HUDEP-2 (cell line): ENCODE results near the gene FOXK1.

ENCODE experiments used
- DNase-seq, 76 experiments: peaks; one replicate each; lab custom pipeline; 2025; ENCODE audit not compliant: unreplicated experiment in 76 of 76; lab: John Stamatoyannopoulos, UW

The FOXK1 gene

DNA sequence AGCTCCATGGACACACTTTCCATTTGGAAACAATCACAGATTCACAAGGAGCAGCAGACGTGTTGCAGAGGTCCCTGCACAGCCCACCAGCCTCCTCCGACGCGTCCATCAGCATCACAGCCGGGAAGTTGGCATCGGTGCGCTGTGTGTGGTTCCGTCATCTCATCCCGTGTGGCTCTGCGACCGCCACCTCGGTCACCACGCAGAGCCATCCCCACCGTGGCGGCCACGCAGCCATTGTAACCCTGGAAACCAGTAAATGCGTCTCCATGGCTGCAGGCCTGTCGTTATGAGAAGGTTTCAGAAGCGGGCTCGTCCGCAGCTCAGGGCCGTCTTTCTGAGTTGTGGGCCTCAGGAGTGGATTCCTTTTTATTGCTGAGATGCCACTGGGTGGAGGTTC, 36.0 kb downstream of the FOXK1 start:
- DNase-seq = no peak

- no peak for DNase-seq
Measured at GRCh38 chr7:4720225-4720624, 38.1 kb downstream of the FOXK1 start.

DNA sequence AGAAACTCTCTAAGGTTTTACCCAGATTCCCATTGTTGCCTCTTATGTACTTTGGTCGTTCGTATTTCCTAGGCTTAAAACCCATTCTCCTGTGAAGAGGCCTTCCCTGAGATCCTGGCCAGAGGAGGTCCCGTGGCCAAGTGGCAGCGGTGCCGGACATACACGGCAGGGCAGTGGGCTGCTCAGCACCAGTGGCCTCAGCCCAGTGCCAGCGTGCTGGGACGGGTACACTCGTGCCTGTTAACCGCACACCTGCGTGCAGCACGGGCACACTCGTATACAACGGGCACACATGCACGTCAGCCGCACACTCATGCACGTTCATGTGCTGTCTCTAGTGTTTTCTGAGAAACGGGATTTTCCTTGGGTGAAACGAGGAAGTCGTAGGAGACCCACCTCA, 40.2 kb downstream of the FOXK1 start:
- DNase-seq = no peak

- DNase-seq = no peak
Measured at GRCh38 chr7:4722960-4723630, 41.0 kb downstream of the FOXK1 start.

DNA sequence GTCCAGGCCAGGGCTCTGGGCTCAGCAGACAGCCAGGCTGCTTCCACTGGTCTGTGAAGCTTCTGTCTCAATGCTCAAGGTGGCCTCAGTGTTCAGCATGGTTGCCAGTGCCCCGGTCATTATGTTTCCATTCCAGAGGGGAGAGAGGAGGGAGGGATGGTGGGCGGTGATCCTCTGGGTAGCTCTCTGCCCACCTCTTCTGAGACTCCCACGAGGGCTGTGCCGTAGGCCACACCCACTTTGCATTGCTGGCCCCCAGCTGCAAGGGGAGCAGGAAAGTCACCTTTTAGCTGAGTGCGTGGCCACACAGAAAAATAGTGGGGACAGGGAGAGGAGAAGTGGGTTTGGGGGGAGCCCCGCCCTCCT, 42.5 kb downstream of the FOXK1 start:
- no peak for DNase-seq

DNA sequence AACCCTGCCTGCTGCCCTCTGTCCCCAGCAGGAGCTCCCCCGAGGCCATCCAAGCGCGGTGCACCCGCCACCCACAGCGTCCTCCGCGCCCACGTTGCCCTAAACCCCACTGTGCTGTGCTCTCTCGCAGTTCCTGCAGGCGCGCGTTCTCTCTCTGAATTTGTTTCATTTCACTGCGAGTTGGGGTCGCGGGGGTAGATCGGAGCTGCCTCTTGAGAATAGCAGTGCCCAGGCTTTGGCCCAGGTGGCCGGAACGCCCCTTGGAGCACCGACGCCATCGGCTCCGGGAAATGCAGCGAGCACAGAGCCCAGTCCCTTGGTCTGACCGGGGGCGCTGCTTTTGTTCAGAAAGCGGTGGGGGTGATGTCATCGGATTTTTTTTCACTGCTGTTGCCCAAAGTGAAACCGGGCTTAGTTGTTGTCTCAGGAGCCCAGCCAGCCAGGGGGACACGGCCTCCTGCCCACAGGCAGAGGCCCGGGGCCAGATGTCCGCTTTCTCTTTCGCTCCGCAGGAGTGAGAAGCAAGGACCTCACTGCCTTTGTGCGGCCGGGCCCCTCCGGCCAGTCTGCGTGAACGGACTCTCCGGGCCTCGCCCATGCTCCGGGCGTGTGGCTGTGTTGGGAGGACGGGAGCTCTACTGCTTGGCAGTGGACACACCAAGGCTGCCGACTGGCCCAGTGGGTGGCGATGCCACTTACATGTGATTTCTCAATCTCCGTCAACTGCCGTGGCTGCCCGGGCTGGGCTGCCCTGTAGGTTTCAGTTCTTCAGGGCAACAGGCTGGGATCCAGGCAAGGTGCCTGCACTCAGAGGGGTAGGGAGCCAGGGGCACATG, 43.1 kb downstream of the FOXK1 start:
- DNase-seq = no peak

DNA sequence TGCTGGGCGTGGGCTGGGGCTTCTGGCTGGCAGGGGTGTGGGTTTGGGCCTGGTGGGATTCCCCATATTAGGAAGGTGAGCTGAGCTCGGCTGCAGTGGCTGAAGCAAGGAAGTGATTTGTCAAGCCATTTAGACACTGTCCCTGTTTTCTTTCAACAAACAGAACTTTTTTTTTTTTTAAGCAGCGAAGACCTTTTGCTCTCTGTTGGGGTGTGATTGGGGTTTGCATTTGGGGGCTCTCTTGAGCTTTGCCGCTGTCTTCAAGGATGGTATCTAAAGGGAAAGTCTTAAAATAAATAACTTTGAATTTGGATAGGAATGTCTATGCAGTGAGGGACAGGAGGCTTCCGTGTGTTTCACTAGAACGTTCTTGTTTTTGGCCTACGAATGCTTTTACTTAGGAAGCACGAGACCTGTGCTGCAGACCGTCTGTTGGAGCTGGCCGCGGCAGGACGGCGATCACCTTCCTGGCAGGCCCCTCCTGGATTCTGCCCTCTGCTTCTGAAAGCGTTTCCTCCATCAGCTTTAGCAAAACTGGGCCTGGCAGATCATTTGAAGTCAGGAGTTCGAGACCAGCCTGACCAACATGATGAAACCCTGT, 43.9 kb downstream of the FOXK1 start:
- no peak for DNase-seq

DNA sequence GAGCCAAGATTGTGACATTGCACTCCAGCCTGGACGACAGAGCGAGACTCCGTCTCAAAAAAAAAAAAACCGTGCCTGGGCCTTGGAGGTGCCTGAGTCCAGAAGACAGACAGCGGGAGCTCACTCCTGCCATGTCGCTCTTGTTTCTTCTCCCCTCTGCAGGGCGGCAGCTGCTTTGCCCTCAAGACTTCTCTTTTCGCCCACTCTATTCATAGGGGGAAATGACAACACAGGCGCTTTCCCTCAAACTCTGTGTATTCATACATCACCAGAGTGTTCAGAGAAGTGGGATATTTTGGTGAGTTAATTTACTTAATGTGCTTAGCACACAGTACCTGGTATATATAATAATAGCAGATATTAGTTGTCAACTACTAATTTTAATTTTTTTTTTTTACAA, 44.5 kb downstream of the FOXK1 start:
- no peak for DNase-seq

DNA sequence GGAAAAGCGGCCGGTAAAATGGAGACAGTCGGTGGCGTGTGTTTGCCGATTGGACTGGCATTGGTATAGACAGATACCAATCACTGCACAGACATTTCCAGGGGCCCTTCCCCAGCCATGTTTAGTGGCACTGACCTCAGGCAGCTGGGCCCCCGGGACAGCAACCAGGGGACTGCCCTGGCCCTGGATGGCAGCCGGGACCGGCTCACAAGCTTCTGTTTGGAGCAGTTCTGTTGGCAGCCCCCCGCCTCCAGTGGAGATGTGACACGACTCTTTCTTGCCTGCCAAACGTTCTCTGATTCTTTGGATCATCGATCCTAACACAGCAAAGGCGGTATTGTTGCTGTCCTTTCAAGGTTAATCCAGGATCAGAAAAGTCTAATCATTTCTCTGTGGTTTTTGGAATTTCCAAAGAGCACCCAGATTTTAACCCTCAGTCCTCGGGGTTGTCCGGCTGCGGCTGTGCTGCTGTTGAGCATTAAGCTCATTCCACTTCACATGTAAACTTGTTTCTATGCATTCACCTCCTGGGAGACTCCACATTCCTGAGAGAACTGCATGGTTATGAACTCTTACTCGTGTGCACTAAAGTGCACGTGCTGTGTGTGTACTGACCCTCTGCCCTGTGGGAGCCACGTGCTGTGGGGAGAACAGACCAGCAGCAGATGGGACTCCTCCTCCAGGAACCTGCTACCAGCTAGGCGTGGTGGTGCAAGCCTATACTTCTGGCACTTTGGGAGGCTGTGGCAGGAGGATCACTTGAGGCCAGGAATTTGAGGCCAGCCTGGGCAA, 46.0 kb downstream of the FOXK1 start:
- DNase-seq = no peak

GRCh38 chr7:4729266-4729665, 47.2 kb downstream of the FOXK1 start:
- DNase-seq = no peak

GRCh38 chr7:4730276-4730675, 48.2 kb downstream of the FOXK1 start:
- no peak for DNase-seq

GRCh38 chr7:4730971-4731370, 48.9 kb downstream of the FOXK1 start:
- DNase-seq = no peak

DNA sequence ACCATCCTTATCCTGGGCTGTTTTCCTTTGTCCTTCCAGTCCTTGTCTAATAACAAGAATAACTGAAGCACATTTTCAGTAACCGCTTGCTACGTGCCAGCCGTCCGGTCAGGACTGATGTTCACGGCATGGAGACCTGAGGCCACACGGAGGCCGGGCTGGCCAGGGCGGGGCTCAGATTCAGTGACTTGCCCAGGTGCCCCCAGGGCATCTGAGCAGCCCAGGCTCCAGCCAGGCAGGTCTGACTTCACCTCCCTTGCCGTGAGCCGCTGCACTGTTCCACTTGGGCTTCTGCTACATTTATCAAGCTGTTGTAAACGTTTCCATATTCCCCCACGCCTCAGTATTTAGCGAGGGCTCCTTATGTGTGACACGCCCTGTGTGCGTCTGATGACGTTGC, 49.7 kb downstream of the FOXK1 start:
- no peak for DNase-seq

- no peak for DNase-seq
Measured at GRCh38 chr7:4733936-4734528, 51.9 kb downstream of the FOXK1 start.

GRCh38 chr7:4734587-4735345, 52.7 kb downstream of the FOXK1 start:
- no peak for DNase-seq

- DNase-seq = no peak
Measured at GRCh38 chr7:4737300-4737699, 55.2 kb downstream of the FOXK1 start.

- peak in 18 of 76 experiments; percentile 1 to 40 (median 10) for DNase-seq
Measured at GRCh38 chr7:4738711-4739527, 56.8 kb downstream of the FOXK1 start.

GRCh38 chr7:4739528-4739992, 57.5 kb downstream of the FOXK1 start:
- DNase-seq = no peak

DNA sequence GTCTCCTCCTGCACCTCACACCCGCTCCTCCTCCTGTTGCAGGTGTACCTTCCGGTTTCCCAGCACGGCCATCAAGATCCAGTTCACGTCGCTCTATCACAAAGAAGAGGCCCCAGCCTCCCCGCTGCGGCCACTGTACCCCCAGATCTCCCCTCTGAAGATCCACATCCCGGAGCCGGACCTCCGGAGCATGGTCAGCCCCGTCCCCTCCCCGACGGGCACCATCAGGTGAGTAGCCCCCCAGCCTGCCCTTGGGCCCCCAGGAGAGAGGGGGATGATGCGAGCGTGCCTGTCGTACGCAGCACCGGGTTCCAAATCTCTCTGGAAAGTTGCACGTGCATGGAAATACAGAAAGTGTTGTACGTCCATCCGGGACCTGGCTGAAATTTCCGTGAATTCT, 58.7 kb downstream of the FOXK1 start:
- no peak for DNase-seq
